ENCODE measurements around the gene HBEGF.

Gene HBEGF

DNA sequence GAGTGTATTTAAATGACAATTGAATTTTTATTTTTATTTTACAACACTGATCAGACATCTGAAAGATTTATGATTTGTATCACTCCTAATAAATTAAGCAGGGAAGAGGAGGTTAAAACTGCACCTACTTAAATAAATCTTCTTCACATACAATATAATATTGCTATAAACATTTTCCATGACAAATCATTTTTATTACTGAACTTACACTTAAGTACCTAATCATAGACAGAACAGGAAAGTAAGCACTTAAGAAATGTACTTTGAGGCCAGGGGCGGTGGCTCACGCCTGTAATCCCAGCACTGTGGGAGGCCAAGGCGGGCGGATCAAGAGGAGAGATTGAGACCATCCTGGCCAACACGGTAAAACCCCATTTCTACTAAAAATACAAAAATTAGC is 47.3 kb downstream of the HBEGF start:
- no peak for TF ChIP-seq POLR2AphosphoS5 (IDR thresholded peaks at IDR 0.05; ENCODE audit: low read depth)
- no peak for TF ChIP-seq GABPA (IDR thresholded peaks at IDR 0.05; ENCODE audit: low read depth)
- TF ChIP-seq, protein P1, sequence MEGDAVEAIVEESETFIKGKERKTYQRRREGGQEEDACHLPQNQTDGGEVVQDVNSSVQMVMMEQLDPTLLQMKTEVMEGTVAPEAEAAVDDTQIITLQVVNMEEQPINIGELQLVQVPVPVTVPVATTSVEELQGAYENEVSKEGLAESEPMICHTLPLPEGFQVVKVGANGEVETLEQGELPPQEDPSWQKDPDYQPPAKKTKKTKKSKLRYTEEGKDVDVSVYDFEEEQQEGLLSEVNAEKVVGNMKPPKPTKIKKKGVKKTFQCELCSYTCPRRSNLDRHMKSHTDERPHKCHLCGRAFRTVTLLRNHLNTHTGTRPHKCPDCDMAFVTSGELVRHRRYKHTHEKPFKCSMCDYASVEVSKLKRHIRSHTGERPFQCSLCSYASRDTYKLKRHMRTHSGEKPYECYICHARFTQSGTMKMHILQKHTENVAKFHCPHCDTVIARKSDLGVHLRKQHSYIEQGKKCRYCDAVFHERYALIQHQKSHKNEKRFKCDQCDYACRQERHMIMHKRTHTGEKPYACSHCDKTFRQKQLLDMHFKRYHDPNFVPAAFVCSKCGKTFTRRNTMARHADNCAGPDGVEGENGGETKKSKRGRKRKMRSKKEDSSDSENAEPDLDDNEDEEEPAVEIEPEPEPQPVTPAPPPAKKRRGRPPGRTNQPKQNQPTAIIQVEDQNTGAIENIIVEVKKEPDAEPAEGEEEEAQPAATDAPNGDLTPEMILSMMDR (IDR thresholded peaks at IDR 0.05; ENCODE audit: insufficient read depth, low read length) = no peak
- TF ChIP-seq, protein P2, sequence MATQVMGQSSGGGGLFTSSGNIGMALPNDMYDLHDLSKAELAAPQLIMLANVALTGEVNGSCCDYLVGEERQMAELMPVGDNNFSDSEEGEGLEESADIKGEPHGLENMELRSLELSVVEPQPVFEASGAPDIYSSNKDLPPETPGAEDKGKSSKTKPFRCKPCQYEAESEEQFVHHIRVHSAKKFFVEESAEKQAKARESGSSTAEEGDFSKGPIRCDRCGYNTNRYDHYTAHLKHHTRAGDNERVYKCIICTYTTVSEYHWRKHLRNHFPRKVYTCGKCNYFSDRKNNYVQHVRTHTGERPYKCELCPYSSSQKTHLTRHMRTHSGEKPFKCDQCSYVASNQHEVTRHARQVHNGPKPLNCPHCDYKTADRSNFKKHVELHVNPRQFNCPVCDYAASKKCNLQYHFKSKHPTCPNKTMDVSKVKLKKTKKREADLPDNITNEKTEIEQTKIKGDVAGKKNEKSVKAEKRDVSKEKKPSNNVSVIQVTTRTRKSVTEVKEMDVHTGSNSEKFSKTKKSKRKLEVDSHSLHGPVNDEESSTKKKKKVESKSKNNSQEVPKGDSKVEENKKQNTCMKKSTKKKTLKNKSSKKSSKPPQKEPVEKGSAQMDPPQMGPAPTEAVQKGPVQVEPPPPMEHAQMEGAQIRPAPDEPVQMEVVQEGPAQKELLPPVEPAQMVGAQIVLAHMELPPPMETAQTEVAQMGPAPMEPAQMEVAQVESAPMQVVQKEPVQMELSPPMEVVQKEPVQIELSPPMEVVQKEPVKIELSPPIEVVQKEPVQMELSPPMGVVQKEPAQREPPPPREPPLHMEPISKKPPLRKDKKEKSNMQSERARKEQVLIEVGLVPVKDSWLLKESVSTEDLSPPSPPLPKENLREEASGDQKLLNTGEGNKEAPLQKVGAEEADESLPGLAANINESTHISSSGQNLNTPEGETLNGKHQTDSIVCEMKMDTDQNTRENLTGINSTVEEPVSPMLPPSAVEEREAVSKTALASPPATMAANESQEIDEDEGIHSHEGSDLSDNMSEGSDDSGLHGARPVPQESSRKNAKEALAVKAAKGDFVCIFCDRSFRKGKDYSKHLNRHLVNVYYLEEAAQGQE (IDR thresholded peaks at IDR 0.05; ENCODE audit: insufficient replicate concordance, low read depth) = no peak
- TF ChIP-seq SPI1 (IDR thresholded peaks at IDR 0.05; ENCODE audit: borderline replicate concordance, low read depth) = no peak
- Histone ChIP-seq H3K4me3 (replicated peaks; ENCODE audit: insufficient read depth, low read length) (no peak overlapping the region), H3K27ac (replicated peaks) (no peak overlapping the region), H3K27me3 (ENCODE audit: insufficient read depth, poor library complexity, severe bottlenecking) (no peaks in the 10 kb centered on the region)
- no peak for DNase-seq (ENCODE audit: low read depth in 1 of 2, low spot score in 1 of 2)

DNA sequence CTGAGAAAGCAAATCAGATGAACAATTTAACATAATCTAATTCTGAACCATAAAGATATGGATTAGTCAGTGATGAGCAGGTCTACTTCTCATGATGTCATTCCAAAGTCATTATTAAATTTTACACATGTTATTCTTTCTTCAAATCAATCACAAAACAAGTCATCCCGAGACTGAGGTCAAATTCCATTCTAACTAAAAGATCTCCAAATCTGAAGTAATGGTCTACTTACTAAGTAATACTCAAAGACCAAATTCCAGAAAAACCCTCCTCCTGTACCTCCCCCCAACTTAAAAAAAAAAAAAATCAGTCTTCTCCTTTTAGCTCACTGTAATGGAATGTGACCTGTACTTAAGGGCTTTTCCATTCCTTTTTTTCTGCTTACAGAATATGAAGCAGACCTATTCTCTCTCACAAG is 48.2 kb downstream of the HBEGF start:
- H3K27ac ChIP-seq (replicated peaks) = no peak overlapping the region
- H3K4me3 ChIP-seq (replicated peaks; ENCODE audit: insufficient read depth, low read length) = no peak overlapping the region
- no peak for DNase-seq (ENCODE audit: low read depth in 1 of 2, low spot score in 1 of 2)
- H3K27me3 ChIP-seq (ENCODE audit: insufficient read depth, poor library complexity, severe bottlenecking) = no peaks in the 10 kb centered on the region
- TF ChIP-seq POLR2AphosphoS5 (IDR thresholded peaks at IDR 0.05; ENCODE audit: low read depth) (no peak), GABPA (IDR thresholded peaks at IDR 0.05; ENCODE audit: low read depth) (no peak)

DNA sequence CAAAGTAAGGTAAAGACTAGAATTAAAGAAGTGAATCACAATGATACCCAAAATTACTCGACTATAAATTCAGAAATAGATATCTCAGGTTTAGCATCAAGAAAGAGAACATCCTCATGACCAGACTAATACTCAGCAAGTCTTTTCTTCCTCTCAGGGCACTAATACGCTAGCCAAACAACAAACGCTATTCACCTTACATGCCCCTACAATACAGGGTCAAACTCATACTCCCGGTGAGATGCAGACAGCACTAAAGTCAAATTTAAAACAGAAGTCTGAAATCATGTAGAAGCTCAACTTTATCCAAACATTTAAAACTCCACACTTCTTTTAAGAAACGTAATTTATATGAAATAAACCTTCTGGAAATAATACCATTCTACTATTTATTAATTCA is 49.1 kb downstream of the HBEGF start:
- Histone ChIP-seq H3K27ac (replicated peaks) (no peak overlapping the region), H3K4me3 (replicated peaks; ENCODE audit: insufficient read depth, low read length) (no peak overlapping the region), H3K27me3 (ENCODE audit: insufficient read depth, poor library complexity, severe bottlenecking) (no peaks in the 10 kb centered on the region)
- DNase-seq (ENCODE audit: low read depth in 1 of 2, low spot score in 1 of 2) = no peak
- TF ChIP-seq POLR2AphosphoS5 (IDR thresholded peaks at IDR 0.05; ENCODE audit: low read depth) (no peak), SPI1 (IDR thresholded peaks at IDR 0.05; ENCODE audit: borderline replicate concordance, low read depth) (no peak), GABPA (IDR thresholded peaks at IDR 0.05; ENCODE audit: low read depth) (no peak)
- TF ChIP-seq, protein P1 (IDR thresholded peaks at IDR 0.05; ENCODE audit: insufficient read depth, low read length) = no peak
- TF ChIP-seq, protein P2 (IDR thresholded peaks at IDR 0.05; ENCODE audit: insufficient replicate concordance, low read depth) = no peak

DNA sequence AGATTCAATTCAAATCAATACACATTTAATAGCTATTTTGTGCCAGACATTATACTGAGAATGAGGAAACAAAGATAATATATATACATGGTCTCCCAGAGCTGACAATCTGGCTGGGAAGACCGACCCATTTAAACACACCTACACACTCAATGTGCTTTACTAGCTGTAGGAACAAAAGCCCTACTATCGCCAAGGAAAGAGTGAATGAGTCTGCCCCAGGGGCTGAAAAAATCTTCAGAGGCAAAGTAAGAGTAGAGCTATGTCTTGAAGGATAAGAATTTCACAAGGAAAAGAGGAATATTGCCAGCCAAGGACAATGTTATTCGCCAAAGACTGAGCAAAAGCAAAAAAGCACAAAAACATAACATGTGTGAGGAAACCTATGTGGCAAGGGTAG is 50.1 kb downstream of the HBEGF start:
- DNase-seq (ENCODE audit: low read depth in 1 of 2, low spot score in 1 of 2) = no peak
- Histone ChIP-seq H3K27ac (replicated peaks) (no peak overlapping the region), H3K4me3 (replicated peaks; ENCODE audit: insufficient read depth, low read length) (no peak overlapping the region), H3K27me3 (ENCODE audit: insufficient read depth, poor library complexity, severe bottlenecking) (no peaks in the 10 kb centered on the region)
- TF ChIP-seq SPI1 (IDR thresholded peaks at IDR 0.05; ENCODE audit: borderline replicate concordance, low read depth) = no peak
- TF ChIP-seq, protein P1 (IDR thresholded peaks at IDR 0.05; ENCODE audit: insufficient read depth, low read length) = no peak
- TF ChIP-seq, protein P2 (IDR thresholded peaks at IDR 0.05; ENCODE audit: insufficient replicate concordance, low read depth) = no peak
- no peak for TF ChIP-seq POLR2AphosphoS5 (IDR thresholded peaks at IDR 0.05; ENCODE audit: low read depth)
- TF ChIP-seq GABPA (IDR thresholded peaks at IDR 0.05; ENCODE audit: low read depth) = no peak

Measured in HL-60 (cell line).